HG02870 (cell line): ENCODE measurements around the gene SGSM1.
"Not testable (repeated sequence)": the region's sequence is repeated elsewhere in the genome, so short reads cannot be mapped to it uniquely, and the experiment has no call there.

Experiments
- ATAC-seq: cut with Tn5 transposase; IDR thresholded peaks from one replicate; pipeline ENCODE4 v1.9.1; 2021; ENCODE audit warnings: mild to moderate bottlenecking, moderate library complexity; ENCODE audit not compliant: unreplicated experiment

SGSM1 gene

GRCh38 chr22:24834845-24835570 is 29.0 kb downstream of the SGSM1 start:
- no peak for ATAC-seq

GRCh38 chr22:24836282-24836681 is 30.3 kb downstream of the SGSM1 start:
- no peak for ATAC-seq

GRCh38 chr22:24837517-24837916 is 31.5 kb downstream of the SGSM1 start:
- not testable (repeated sequence) for ATAC-seq

DNA sequence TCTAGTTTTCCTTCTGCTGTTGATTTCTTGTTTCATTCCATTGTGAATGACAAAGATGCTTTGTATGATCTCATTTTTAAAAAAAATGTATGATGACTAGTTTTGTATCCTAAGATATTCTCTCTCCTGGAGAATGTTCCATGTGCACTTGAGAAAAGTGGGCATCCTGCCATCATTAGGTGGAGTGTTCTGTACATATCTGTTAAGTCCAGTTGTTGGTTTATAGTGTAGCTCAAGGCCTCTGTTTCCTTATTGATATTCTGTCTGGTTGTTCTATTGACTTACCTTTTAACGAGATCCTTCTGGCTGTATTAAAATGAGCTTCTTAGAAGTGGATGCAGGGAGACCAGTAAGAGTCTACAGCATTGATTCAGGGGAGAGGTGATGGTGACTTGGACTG is 35.2 kb downstream of the SGSM1 start:
- ATAC-seq, result no peak

DNA sequence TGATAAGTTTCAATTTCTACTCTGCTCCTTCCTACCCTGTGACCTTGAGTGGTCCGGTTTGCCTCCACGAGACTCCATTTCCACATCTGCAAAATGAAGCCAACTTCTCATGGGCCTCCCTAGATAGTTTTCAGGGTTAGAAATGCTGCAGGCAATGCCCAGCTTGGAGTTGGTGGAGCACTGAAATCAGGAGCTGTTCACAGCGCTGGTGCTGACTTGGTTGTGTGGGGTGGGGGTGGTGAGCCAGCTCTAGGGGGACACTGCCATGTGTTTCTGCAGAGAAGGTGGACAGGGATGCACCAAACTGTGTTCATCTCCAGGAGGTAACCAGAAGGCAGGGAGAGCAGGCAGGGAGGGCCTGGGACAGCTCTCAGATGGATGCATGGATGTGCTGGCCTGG is 37.0 kb downstream of the SGSM1 start:
- no peak for ATAC-seq

DNA sequence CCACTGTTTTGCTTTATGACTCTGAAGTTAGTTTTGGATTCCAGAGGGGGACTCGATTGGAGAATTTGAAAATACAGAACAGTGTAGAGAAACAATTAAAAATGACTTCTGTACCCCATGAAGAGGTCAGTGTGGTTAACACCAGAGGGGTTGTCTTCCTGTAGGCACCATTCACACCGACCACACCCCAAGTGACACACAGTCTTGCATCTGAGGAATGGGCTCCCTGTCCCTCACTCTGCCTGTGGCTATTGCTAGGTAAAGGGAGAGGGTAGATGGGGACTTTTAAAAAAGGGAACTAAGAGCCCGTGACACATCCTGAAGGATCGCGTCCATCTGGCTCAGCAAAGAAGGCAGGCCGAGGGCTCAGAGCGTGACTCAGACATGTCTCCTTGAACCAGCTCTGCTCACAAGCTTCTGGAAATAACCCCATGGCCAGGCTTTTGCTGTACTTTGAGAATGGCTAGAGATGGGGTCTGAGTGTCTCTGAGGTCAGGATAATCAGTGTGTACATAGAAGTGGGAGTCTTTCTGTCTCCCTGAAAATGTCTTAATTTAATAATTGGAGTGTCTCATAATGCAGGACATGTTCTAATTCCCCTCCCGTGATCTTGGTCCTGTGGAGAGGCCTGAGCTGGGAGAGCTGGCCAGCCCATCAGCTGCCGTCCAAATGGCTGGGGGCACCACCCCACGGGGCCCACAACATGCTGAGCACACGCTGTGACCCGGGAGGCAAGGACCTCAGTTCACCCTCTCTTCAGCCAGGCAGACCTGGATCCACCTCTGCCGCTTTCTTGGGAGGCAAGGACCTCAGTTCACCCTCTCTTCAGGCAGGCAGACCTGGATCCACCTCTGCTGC is 39.3 kb downstream of the SGSM1 start:
- no peak for ATAC-seq

- no peak for ATAC-seq
These were observed 41.5 kb downstream of the SGSM1 start for GRCh38 chr22:24847490-24847889.

DNA sequence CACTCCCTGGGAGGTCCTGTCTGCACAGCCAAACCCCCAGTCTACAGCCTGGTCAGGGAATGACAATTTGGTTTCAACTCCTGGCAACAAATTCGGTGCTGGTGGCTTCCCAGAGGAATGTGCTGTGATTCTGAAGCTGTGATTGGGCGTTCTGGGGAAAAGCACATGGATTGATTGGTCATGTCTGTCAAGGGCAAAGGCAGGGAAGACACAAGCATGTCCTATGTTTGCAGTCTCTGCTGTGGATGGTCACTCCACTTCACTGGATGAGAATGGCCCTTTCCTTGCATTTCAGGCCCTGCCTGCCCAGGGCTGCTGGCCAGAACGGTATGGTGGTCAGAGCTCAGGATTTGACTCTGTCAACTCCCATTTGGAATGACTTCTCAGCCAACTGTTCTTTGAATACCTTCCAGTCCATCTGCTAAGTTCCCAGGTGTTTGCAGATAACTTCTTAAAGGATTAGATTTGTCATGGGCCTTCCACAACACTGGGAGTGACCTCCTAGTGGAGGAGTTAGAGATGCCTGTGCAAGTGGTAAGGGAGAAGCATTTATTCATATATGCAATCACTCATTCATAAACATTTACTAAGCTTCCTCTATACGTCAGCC is 42.7 kb downstream of the SGSM1 start:
- ATAC-seq, result no peak

DNA sequence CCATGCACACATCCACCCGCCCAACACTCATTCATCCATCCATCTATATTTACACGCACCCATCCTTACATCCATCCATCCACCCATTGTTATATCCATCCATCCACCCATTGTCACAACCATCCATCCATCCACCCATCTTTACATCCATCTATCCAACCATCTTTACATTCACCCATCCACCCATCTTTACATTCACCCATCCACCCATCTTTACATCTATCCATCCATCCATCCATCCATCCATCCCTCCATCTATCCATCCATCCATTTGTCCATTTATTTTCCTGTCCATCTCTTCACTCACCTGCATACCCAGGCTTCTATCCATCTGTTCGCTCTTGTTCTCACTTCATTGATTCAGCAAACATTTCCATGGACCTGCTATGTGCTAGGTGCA is 49.8 kb downstream of the SGSM1 start:
- ATAC-seq, result no peak

DNA sequence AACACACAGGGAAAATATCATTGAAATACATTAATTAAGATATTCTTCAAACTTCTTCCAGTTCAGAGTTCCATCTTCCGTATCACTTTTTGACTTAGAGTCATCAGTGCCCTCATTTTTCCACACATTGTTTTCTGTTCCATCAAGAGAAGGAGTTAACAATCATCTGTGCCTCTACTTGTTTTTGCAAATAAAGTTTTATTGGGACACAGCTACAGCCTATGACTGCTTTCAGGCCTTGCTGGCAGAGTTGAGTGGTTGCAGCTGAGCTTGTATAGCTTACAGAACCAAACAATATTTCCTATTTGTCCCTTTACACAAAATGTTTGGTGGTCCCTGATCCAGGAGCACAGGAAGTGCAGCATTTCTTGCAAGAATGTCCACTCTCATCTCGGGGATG is 51.6 kb downstream of the SGSM1 start:
- no peak for ATAC-seq

DNA sequence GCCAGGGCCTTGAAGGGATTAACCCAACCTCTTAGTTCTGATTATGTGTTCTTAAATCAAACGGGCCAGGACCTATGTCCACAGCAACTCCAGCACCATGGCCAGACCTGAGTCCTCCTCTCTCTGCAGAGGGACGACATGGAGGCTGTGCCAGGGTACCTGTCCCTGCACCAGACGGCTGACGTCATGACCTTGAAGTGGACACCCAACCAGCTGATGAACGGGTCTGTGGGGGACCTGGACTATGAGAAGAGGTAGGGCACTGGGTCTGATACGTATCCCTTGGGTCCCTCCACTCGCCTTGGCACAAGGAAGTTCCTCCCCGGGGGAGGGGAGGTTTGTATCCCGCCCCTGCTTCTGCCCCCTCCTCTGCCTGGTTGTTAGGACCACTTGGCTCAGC is 53.6 kb downstream of the SGSM1 start:
- ATAC-seq, result no peak

- ATAC-seq, result no peak
These were observed 59.5 kb downstream of the SGSM1 start for GRCh38 chr22:24865508-24865907.

DNA sequence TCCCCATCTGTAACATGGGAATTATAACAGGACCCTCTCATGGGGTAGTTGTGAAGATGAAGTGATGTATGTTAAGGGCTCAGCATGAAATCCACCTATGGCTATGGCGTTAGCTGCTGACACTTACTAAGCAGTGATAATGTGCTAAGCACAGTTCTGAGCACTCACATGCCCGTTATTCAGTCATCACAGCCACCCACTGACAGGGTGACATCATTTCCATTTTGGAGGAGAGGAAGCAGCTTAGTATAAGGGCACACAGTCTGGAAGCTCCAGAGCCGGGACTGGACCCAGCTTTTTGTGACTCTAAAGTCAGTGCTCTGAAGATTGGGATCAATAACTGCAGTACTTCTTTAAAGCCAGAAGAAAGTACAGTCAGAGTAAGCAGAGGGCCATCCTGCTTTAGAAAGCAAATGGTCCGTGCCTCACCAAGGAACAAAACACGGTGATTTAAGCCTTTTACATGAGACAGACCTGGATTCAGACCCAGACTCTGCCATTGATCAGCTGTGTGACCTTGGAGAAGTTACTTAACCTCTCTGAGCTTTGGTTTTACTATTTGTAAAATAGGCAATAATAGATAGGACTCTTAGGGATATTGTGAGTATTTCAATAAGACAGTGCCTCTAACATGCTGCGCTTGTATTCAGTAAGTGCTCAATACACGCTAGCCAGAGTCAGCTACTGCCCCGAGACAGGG is 61.5 kb downstream of the SGSM1 start:
- ATAC-seq, result no peak

DNA sequence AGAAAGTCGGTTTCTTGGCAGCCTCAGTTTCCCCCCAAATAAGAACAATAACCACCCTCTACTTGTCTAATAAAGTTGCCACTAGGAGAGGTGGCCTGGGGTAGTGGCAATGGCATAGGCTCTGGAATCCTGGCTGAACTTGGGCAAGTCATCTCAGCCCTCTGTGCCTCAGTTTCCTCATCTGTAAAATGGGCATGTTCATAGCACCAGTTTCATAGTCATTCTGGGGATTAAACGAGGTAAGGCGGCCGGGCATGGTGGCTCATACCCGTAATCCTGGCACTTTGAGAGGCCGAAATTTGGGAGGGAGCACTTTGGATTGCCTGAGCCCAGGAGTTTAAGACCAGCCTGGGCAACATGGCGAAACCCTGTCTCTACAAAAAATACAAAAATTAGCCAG is 63.0 kb downstream of the SGSM1 start:
- no peak for ATAC-seq

DNA sequence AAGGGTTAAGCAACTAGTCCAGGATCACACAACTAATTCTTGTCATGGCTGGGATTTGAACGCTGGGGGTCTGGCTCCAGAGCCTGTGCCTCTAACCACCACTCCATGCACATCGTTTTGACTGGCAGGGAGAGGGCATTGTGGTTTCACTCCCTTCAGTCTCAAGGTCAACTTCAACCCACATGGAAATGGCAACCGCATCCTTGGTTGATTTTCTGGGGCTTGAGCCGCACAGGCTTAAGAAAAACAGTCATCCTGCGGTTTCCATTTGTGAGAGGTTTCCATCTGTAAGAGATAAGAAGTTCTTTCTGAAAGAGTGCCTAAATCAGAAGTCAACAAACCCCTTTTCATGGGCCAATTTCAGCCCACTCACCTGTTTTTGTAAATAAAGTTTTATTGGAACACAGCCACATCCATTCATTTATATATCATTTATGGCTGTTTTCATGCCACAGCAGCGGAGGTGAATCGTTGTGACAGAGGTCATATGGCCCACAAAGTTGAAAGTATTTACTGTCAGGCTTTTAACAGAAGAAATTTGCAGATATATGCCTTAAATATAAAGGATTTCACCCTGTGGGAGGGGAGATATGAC is 65.7 kb downstream of the SGSM1 start:
- ATAC-seq, result no peak

- no peak for ATAC-seq
These were observed 67.2 kb downstream of the SGSM1 start for GRCh38 chr22:24873226-24873625.

- no peak for ATAC-seq
These were observed 70.0 kb downstream of the SGSM1 start for GRCh38 chr22:24875862-24876506.

DNA sequence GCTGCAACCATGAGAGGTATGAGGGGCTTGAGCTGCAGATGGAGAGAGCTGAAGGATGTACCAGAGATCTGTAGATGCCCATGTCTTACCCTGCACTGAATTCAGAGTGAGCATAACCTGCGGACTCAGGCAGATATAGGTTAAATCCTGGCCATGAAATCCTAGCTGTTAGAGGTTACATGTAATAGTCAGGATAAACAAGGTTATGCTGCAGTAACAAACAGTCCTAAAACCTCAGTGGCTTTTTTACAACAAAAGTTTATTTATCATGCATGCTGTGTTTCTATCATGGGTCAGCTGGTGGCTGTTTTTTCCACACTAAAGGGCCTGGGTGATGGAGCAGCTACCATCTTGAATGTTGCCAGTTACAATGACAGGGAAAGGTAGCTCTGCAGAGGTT is 70.7 kb downstream of the SGSM1 start:
- ATAC-seq, result no peak

- no peak for ATAC-seq
These were observed 73.0 kb downstream of the SGSM1 start for GRCh38 chr22:24878969-24879368.

DNA sequence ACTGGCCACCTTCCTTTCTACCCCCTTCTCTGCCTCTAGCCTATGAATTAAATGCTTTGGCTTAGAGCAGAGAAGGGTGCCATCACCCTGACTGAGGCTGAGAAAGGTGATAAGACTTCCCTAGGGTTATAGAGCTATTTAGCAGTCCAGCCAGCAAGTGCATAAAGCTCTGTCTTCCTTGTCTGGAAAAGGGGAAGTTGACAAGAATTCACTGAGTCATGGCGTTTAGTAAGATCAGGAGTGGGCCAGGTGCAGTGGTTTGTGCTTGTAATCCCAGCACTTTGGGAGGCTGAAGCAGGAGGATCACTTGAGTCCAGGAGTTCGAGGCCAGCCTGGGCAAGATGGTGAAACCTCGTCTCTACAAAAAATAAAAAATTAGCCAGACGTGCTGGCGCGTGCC is 77.4 kb downstream of the SGSM1 start:
- ATAC-seq, result no peak
